GM23248 (cell line): ENCODE measurements around the gene SLC12A6.

Experiments used
- EZH2 ChIP-seq: fragments of 200-600 bp; sonication (generic); IDR thresholded peaks from 2 replicates; pipeline ENCODE4 v1.6.1; 2018; ENCODE audit warnings: antibody characterized with exemption, mild to moderate bottlenecking; ENCODE audit not compliant: insufficient read depth, poor library complexity, severe bottlenecking
- EZH2phosphoT487 ChIP-seq: fragments of 200-600 bp; sonication (generic); IDR thresholded peaks from 2 replicates; pipeline ENCODE4 v1.6.1; 2018; ENCODE audit warnings: antibody characterized with exemption, moderate library complexity, mild to moderate bottlenecking, low read depth; ENCODE audit not compliant: insufficient read depth

GRCh38 chr15:34266751-34267150 lies 70.8 kb downstream of the SLC12A6 start:
- no peak for TF ChIP-seq EZH2
- TF ChIP-seq EZH2phosphoT487: no peak
